Prostate gland (tissue), 2 donors: ENCODE data around the gene RTN4R.

ENCODE experiments used
- CTCF ChIP-seq, 4 experiments: fragments of 200-600 bp in 2 of 4; fragments of 450-650 bp in 2 of 4; sonication (generic) in 2 of 4; IDR thresholded peaks; 1 replicate in 3 of 4; 2 replicates in 1 of 4; pipeline ENCODE4 v1.5.1; 2016 to 2019; ENCODE audit warnings: antibody characterized with exemption in 4 of 4, mild to moderate bottlenecking in 2 of 4, moderate library complexity in 2 of 4
- POLR2A ChIP-seq: fragments of 450-650 bp; IDR thresholded peaks from one replicate; pipeline ENCODE4 v1.6.1; 2016; ENCODE audit warnings: antibody characterized with exemption, mild to moderate bottlenecking
- POLR2AphosphoS5 ChIP-seq: sonication (generic); formaldehyde crosslinking; IDR thresholded peaks from one replicate; pipeline ENCODE4 v1.6.1; 2017; ENCODE audit warnings: antibody characterized with exemption

- TF ChIP-seq CTCF (IDR thresholded peaks at IDR 0.05) (no peak), POLR2A (no peak), POLR2AphosphoS5 (no peak)
Observed at GRCh38 chr22:20243176-20243536, 25.0 kb downstream of the RTN4R start.
